Adrenal gland (tissue), 12 donors: ENCODE results near the gene CETN1. TPM values are rescaled to one million over a fixed set of nuclear protein-coding genes. Genes with fewer than 3 reads are reported as not detected.

Experiments
- DNase-seq, 7 donors: peaks; one replicate each; pipeline ENCODE4 v3.0.0-alpha.2; 2019 to 2020
- H3K27ac ChIP-seq, 5 donors: fragments of 200-600 bp; sonication (generic) in 4 of 5; 1 replicate in 3 of 5; 2 replicates in 2 of 5; pipeline versions ENCODE4 v1.5.1 to v1.8.0; 2016 to 2020; ENCODE audit warnings: mild to moderate bottlenecking in 1 of 5
- H3K27me3 ChIP-seq: fragments of 200-600 bp; 2 replicates; pipeline ENCODE4 v1.8.0; 2021
- H3K36me3 ChIP-seq, 2 donors: fragments of 200-600 bp; replicated peaks in 1 of 2; 1 replicate in 1 of 2; 2 replicates in 1 of 2; pipeline versions ENCODE4 v1.5.1 to v1.8.0; 2018 to 2022
- H3K4me1 ChIP-seq, 2 donors: fragments of 200-600 bp; replicated peaks in 1 of 2; 1 replicate in 1 of 2; 2 replicates in 1 of 2; pipeline versions ENCODE4 v1.5.1 to v1.8.0; 2018 to 2021
- H3K4me3 ChIP-seq, 4 donors: fragments of 200-600 bp; sonication (generic) in 3 of 4; one replicate each; pipeline ENCODE4 v1.5.1; 2016 to 2018
- H3K9me3 ChIP-seq, 3 donors: fragments of 200-600 bp; sonication (generic) in 1 of 3; replicated peaks in 1 of 3; 1 replicate in 2 of 3; 2 replicates in 1 of 3; pipeline versions ENCODE4 v1.5.1 to v1.8.0; 2016 to 2021
- CTCF ChIP-seq, 6 experiments: fragments of 450-650 bp in 4 of 6; fragments of 200-600 bp in 2 of 6; sonication (generic) in 1 of 6; IDR thresholded peaks; 1 replicate in 5 of 6; 2 replicates in 1 of 6; pipeline versions ENCODE4 v1.5.1 to v1.8.0; 2016 to 2021; ENCODE audit warnings: antibody characterized with exemption in 6 of 6, mild to moderate bottlenecking in 2 of 6, moderate library complexity in 1 of 6
- POLR2A ChIP-seq, 2 donors: fragments of 450-650 bp; IDR thresholded peaks; one replicate each; pipeline ENCODE4 v1.6.1; 2017; ENCODE audit warnings: antibody characterized with exemption in 2 of 2, mild to moderate bottlenecking in 2 of 2, moderate library complexity in 1 of 2
- WGBS, 4 donors: extraction: QIAGEN DNeasy Blood & Tissue Kit in 2 of 4; methylation state at CpG; one replicate each; pipeline versions ENCODE4 v1.1.5 to v1.1.7; 2013 to 2017; 5-methylcytosine and 5-hydroxymethylcytosine counted together
- intact Hi-C, 2 donors: fragments of 100-400 bp; cut with DNase I; formaldehyde crosslinking; loops; one replicate each; pipeline versions ENCODE4 v1.14.1 to v1.15.0; 2022 to 2023
- polyA plus RNA-seq, 3 donors: library from polyadenylated mRNA; stranded (reverse); fragments of 200-250 nt in 2 of 3; fragments of 350-450 nt in 1 of 3; fragmentation: Illumina TruSeq in 1 of 3; extraction: RNeasy Lipid Tissue Mini Kit (QIAGEN cat#74804) in 1 of 3; gene quantifications; one replicate each; pipeline ENCODE4 v1.2.3, GENCODE V29; 2013 to 2014
- total RNA-seq, 9 donors: library from RNA; depleted of rRNA in 4 of 9; stranded (reverse); fragments of >200 nt in 4 of 9; fragments of 120-200 nt in 1 of 9; fragmentation: NEBNext Ultra II Directional in 1 of 9; extraction: Animal tissue kit (Norgen Biotek cat#: 25700) in 1 of 9; gene quantifications; one replicate each; pipeline versions ENCODE4 v1.1.0 to v1.2.4, GENCODE V29; 2013 to 2023
- donor health status: healthy with polysubstance abuse.
- donor health status: Bipolar disorder and iron deficiency.
- donor health status: DM: yes; HTN: yes; CAD: no.
- donor health status: DM: no; HTN: no; CAD: no.
- donor health status: DM: no; HTN: no; CAD: no.
- donor health status: DM: yes; HTN: yes; CAD: no.

The CETN1 gene
- total and polyA plus RNA-seq, 12 donors: not detected

DNA sequence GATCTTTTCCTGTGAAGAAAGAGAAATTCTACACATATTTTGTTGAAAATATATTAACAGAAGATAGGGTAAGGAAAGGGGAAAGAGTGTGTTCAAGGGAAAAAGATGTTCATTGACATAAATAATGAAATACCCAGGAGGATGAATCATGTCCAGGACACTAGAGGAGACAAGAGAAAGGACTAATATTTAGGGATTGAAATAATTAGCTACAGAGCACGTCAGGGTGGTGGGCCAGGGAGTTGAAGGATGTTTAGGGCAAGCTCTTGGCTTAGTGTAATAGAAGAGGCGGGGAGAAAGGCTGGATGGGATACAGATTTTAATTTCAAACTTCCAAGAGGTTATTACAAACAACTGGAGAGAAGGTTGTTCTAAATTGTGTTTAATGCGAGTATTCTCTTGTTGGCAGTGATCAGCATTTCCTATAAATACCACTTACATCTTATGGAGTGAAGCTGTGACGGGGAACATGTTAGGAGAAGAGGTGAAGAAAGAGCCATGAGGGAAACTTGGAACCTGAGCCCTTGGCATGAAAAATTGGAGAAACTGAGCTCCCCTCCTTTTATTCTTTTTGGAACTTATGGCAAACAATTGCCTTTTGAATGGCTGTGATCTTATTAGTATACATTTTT is 36.6 kb upstream of the CETN1 start:
- no peak overlapping the region for H3K4me3 ChIP-seq
- no peak overlapping the region for H3K27ac ChIP-seq
- TF ChIP-seq POLR2A (IDR thresholded peaks at IDR 0.05) (no peak), CTCF (IDR thresholded peaks at IDR 0.05) (no peak)
- H3K9me3 ChIP-seq: no peaks in the 10 kb centered on the region
- H3K36me3 ChIP-seq: no peaks in the 10 kb centered on the region
- intact Hi-C loops: no loop called here
- WGBS, 4 donors: 56 to 71% (median 64%) methylated on average over 4 of the region's 4 CpGs
- no peaks in the 10 kb centered on the region for H3K27me3 ChIP-seq
- H3K4me1 ChIP-seq: no peaks in the 10 kb centered on the region
- DNase-seq: no peak

GRCh38 chr18:549967-550366 is 30.2 kb upstream of the CETN1 start:
- no peak for TF ChIP-seq POLR2A (IDR thresholded peaks at IDR 0.05)
- 70 to 83% (median 80%) methylated on average over 3 of the region's 3 CpGs for WGBS, 4 donors
- H3K9me3 ChIP-seq: no peaks in the 10 kb centered on the region
- no peaks in the 10 kb centered on the region for H3K36me3 ChIP-seq
- H3K4me3 ChIP-seq: no peak overlapping the region
- intact Hi-C loops: no loop called here
- DNase-seq: no peak
- no peaks in the 10 kb centered on the region for H3K27me3 ChIP-seq
- H3K4me1 ChIP-seq: no peaks in the 10 kb centered on the region
- H3K27ac ChIP-seq: no peak overlapping the region

GRCh38 chr18:551404-552061 is 28.6 kb upstream of the CETN1 start:
- TF ChIP-seq POLR2A (IDR thresholded peaks at IDR 0.05) (no peak), CTCF (IDR thresholded peaks at IDR 0.05) (no peak)
- Histone ChIP-seq H3K4me3 (no peak overlapping the region), H3K36me3 (no peaks in the 10 kb centered on the region), H3K9me3 (no peaks in the 10 kb centered on the region), H3K27me3 (no peaks in the 10 kb centered on the region), H3K27ac (no peak overlapping the region), H3K4me1 (no peaks in the 10 kb centered on the region)
- DNase-seq: no peak
- WGBS, 4 donors: 67 to 75% (median 74%) methylated on average over 4 of the region's 4 CpGs
- intact Hi-C loops: no loop called here

DNA sequence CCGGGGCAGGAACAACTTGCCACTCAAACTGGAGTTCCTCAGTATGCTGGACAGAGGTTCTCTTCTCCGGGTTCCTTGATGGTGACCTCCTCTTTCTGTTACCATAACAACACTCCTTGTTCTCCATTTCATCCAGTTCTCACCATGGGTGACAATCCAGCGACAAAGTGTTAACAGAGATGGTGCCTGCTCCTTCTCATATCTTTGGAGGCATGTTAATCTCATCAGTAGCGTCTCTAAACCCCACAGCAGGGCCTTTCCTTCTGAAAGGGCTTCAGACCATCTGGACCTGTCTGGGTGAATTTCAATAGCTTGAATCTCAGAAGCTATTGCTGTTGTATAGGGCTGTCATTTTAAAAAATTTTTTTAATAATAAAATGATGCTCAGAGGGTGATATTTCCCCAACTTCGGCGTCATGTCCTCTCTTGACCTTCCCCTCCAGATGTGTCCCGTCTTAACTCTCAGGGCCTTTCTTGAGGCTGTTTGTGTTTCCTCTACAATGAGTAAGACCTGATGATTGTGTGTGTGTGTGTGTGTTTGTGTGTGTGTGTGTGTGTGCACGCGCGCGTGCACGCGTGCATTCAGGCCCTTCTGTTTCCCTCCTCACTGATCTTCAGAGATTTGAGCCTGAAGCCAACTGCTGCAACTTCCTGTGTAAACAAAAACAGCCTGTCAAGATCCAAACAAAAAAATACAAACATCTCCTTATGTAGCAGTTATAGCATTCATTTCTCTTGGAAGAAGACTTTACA is 24.3 kb upstream of the CETN1 start:
- Histone ChIP-seq H3K4me3 (no peak overlapping the region), H3K36me3 (no peaks in the 10 kb centered on the region), H3K27ac (no peak overlapping the region), H3K4me1 (no peaks in the 10 kb centered on the region), H3K27me3 (no peaks in the 10 kb centered on the region), H3K9me3 (no peaks in the 10 kb centered on the region)
- no peak for DNase-seq
- 72 to 79% (median 77%) methylated on average over 13 of the region's 13 CpGs for WGBS, 4 donors
- intact Hi-C loops: no loop called here
- TF ChIP-seq CTCF (IDR thresholded peaks at IDR 0.05) (no peak), POLR2A (IDR thresholded peaks at IDR 0.05) (no peak)
